Left renal pelvis (tissue), 4 donors: ENCODE data around the gene MAFF. TPM values are rescaled to one million over a fixed set of nuclear protein-coding genes. Genes with fewer than 3 reads are reported as not detected.
"Not testable (repeated sequence)": the region's sequence is repeated elsewhere in the genome, so short reads cannot be mapped to it uniquely, and the experiment has no call there.

Experiments
- DNase-seq, 4 donors: peaks; one replicate each; pipeline ENCODE4 v3.0.0-alpha.2; 2013; ENCODE audit warnings: low read depth in 4 of 4, low spot score in 3 of 4
- polyA plus RNA-seq, 4 donors: library from polyadenylated mRNA; unstranded; fragments of 120-200 nt; gene quantifications; one replicate each; pipeline ENCODE4 v1.2.1, GENCODE V29; 2013; ENCODE audit not compliant: insufficient read length in 4 of 4

The MAFF gene
- 1 to 10 TPM; 2.5 to 8.1 (median 3.8) TPM for polyA plus RNA-seq

DNA sequence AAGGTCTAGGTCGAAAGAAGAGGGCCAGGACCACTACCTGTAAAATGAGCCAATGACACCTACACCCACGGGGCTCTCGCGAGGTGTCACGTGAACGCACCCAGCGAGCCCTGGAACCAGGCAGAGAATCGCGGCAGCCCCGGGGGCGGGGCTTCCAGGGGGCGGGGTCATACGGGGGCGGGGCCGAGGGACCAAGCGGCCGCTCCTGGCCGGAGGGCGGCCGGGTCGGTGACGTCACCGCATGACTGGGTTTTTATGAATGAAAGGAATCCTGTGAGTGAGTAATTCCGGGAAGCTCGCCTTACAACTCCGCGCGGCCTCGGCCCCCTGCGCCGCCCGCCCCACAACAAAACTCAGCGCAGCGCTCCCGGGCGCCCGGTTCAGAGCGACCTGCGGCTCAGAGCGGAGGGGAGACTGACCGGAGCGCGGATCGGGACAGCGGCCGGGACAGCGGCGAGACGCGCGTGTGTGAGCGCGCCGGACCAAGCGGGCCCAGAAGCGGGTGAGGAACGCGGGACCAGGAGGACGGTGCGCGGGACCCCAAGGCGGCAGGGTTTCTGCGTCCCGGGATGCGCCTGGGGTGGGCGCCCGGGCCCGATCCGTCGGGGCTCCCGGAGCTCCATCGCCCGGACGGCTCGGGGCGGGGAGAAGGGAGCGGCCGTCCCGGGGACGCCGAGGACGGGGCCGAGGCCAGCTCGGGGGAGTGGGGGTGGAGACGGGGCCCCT, at the start of gene MAFF:
Gene MAFF, plus strand, starts transcription at position 284 of the 726 bp plus-strand sequence. CDS start 11,860 bp downstream, outside the sequence.
- DNase-seq, result peak; percentile 79 to 91 (median 88)

DNA sequence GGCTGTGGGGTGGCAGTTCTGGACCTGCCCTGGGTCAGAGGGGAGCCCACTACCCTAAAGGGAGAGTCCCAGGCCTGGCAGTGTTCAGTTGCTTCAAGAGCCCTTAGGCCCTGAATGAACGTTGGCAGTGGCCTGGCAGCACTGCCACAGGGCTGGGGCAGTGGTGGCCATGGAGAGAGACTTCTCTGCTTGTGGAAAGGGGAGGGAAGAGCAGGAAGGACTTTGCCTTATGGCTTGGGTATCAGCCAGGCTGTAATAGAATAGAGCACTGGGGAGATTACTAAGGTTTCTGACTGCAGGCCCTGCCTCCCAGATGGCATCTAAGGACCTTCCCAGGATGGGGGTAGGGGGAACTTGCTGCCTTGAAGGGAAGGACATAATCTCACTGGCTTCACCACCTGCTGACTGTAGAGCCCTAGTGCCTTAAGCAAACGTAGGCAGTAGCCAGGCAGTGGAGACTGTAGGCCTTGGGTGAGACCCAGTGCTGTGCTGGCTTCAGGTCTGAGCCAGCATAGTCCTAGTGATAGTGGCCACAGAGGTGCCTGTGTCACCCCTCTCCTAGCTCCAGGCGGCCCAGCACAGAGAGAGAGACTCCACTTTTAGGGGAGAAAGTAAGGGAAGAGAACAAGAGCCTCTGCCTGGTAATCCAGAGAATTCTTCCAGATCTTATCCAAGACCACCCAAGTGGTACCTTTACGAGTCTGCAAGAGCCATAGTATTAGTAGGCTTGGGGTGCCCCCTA, 47.8 kb upstream of the MAFF start:
- DNase-seq, result no peak

DNA sequence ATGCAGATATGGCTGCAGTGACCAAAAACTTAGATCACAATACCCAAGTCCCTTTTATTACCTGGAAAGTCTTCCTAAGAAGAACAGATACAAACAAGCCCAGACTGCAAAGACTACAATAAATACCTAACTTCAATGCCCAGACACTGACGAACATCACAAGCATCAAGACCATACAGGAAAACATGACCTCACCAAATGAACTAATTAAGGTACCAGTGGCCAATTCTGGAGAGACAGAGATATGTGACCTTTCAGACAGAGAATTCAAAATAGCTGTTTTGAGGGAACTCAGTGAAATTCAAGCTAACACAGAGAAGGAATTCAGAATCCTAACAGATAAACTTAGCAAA, 47.3 kb upstream of the MAFF start:
- not testable (repeated sequence) for DNase-seq

DNA sequence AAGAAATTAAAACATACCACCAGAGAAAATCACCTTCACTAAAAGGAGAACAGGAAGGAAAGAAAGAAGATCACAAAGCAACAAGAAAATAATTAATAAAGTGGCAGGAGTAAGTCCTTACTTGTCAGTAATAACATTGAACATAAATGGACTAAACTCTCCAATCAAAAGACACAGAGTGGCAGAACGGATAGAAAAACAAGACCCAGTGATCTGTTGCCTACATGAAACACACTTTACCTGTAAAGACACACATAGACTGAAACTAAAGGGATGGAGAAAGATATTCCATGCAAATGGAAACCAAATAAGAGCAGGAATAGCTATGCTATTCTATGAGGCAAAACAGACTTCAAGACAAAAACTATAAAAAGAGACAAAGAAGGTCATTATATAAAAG, 46.1 kb upstream of the MAFF start:
- DNase-seq, result no peak

DNA sequence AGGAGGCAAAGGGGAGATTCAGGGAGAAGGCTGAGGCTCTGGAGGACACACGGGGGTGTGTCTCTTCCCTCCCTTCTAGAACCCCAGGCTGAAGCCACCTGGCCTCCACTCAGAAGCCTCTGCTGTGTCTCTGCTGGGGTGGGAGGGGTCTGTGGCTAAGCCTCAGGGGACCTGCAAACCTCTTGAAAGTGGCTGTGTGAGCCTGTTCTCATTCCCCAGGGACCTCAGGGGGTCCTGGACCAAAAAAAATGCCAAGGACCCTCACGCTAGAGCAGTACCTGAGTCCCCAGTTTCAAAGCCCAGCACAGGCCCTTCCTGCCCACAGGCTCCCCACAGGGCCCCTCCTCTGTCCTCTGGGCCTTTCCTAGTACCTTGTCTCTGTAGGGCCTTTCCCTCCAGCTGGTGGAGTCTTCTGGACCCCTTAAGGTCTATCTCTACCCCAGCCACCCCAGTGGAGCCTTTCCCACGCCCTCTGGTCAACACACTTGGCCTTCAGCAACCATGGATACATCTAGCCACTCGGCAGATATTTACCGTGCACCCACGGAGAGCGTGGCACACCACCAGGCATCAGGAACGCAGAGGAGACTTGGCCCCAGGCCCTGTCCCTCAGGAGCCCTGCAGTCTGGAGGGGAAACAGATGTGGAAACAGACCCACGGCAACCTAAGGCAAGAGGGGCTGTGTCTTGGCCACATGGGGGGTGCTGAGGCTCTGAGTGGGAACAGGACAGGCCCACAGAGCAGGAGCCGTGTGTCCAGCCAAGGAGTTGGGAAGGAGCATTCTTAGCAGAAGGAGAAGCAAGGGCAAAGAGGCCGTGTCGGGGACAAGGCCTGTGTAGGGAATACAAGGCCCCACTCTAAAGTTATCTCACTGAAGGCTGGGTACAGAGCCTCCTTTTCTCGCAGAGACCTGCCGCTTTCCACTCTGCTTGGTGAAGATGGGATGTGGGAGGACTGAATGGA, 38.6 kb upstream of the MAFF start:
- no peak for DNase-seq

DNA sequence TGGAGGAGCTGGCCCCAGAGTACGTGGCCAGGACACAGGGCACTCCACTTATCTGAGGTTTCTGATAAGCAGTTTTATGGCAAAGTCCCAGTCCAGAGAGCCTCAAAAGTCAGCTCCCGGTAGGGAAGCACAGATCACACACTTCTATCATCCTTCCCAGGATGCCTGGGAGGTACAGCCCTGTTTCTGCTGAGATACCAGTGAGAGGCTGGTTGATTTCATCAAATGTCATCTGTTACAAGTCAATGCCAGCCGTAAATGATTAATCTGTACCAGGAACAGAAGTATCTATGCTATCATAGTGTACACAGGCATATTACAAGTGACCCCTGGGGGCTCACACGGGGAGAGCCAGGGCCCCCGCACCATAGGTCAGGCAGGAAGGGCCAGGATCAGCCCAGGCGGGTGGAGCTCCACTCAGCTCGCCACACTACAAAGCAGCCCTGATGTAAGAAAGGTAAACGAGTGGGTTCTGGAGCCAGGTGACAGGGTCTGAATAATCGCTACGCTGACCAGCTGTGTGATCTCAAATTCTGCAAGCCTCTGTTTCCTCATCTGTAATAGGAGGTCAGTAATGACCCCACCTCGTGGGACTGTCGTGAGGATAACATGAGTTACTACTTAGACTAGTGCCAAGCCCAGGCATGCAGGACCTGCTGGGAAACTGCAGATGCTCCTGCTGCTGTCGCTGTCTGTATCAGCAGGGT, 37.8 kb upstream of the MAFF start:
- no peak for DNase-seq

DNA sequence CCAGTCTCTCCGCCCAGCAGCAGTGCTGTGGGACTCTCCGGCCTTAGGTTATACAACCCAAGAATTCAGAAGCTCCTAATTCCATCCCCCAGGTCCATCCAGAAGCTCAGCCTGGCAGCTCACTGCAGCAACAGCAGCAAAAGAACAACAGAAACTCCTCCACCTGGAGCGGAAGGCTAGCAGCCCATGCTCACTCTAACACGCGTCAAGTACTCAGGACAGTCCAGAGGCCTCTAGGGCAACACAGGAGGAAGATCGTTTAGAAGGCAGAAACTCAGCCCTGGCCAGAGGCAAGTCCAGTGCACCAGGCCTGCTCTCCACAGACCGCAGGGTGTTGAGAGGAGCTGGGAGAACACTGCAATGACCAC, 37.3 kb upstream of the MAFF start:
- DNase-seq, result no peak

DNA sequence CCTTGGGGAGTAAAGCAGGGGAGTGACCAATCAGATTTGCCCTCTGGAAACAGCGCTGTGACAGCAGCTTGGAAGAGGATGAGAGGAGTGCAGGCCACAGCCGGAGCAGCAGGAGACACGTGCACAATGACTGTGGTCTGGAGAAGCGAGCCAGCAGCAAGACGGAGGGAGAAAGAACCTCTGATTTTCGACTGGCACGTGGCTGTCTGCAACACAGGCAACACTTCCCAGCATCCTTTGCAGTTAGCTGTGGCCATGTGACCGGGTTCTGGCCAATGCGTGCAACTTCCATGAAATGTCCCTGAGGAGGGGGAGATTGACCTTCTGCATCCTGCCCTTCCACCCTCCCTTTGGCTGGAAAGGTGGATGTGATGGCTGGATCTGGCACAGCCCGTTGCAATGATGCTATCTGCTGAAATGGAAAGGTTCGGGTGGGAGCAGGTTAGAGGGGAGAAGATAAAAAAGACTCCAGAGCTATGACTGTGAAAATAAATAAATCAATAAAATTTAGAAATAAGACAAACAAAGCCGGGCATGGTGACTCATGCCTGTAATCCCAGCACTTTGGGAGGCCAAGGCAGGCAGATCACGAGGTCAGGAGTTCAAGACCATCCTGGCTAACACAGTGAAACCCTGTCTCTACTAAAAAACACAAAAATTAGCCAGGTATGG, 35.7 kb upstream of the MAFF start:
- no peak for DNase-seq

DNA sequence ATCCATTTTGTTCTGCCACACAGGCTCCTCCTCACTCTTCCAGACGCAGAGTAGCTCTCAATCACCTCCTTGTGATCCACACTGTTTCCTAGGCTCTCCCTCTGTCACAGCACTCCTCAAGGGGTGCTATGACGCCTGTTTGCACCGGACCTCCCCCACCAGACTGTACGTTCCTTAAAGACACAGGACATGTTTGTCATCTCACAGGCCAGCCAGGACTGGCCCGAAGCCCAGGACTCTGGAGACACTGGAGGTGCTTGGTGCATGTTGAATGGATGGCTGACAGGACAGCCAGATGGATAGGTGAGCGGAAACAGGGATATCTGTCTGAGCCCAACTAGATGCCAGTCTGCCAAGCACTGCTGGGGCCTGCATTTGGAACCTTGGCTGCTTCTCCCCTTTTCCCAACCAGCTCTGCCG, 33.8 kb upstream of the MAFF start:
- DNase-seq, result no peak

DNA sequence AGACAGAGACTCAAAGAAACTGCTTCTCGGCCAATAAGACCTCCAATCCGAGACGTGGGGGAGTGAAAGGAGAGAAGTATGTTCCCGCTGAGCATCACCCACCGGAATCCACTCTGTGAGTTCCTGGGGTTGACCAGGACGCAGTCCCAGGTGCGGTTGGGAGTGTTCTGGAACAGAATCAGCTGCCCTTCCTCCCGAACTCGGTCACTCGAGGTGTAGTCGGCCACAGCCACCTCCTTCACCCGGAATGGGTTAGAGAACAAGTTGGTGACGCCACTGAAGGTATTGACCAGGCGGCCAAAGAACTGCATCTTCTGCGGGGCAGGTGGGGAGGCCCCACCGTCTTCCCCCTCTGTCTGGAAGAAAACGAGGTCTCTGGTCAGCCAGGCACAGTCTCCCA, 32.7 kb upstream of the MAFF start:
- DNase-seq, result no peak

DNA sequence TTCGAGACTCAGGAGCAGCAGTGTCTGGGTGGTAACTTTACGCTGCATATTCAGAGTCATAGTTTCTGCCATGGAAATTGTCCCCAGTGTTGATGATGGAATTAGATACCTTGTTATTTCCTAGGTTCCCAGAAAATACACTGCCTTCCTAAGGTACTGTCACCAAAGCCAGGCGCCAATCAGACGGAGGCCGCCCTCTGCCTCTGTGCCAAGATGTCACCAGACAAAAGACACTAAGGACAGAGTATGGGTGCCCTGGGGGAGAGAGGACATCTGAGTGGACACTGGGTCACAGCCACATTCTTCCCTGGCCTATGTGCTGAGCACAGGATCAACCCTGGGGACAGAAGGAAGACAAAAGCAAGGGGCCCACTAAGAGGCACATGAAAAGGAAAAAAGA, 31.3 kb upstream of the MAFF start:
- no peak for DNase-seq

DNA sequence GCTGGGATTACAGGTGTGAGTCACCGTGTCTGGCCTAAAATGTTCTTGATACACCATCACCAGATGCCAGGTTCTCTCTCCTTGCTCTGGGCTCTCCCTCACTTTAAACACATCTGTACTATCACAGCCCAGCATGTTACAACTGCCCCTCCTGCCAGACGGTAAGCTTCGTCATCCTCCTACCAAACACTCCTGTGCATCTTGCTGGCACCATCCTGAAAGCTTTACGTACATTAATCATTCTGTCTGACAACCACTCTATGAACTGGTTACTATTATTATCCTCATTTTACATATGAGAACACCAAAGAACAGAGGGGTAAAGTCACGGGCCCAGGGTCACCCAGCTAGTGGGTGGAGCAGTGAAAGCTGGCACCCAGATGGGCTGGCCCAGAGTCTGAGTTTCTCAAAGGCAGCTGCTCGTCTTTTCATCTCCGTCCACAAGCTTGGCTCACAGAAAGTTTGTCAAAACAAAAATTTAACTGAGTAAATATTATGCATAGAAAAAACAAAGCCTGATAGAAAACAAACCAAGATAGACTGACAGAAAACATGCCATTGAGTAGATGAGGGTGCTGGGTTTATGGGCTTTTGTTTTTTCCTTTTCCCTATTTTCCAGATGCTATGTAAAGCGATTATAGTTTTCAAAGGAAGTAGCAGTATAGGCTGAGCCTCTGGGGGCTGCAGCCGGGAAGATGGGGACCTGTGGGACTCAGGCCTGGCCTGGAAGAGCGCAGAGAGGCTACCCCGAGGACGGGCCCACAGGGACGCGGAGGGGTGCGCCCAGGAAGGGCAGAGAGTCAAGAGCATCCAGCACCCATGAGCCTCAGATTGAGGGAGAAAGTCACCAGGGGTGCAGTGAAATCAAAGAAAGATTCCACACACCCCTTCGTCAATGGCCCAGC, 29.6 kb upstream of the MAFF start:
- no peak for DNase-seq

DNA sequence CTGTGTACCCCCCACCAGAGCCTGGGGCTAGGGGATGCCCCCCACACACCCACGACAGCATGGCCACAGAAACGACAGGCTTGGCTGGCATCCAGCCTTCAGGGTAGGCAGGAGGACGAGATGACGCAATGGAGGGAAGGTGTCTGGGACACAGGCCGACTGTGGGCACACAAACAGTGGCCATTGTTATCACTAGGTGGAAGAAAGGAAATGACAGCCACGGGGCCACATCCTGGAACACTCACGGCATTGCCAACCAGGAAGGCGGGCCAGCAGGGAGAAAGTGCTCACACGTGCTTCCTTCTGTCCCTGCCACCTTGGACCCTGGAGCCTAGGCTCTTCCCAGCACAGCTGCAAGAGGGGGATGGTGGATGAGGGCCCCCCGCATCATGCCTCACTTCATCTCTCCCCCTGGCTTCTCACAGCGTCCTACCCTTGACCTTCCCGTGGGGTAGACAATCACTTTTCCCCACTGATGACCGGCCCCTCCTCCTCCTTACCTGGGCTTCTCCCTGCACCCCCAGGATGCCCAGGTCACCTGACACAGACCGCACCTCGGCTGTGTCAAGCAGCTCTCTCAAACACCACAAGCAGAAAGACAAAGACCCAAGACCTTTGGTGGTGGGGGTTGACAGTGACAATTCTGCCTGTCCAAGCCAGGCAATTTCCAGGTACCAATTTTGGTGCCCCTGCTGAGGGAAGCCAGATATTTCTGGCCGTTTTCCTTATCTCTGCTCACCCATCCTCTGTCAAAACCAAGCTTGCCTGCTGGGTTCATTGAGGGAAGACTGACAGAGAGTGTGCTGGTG, 28.8 kb upstream of the MAFF start:
- no peak for DNase-seq

DNA sequence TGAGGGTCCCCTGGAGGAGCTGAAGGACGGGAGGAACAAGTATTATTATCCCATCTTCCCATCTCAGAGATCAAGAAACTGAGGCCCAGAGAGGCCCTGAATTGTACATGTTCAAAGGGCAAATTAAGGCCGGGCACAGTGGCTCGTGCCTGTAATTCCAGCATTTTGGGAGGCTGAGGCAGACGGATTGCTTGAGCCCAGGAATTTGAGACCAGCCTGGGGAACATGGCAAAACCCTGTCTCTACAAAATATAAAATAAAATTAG, 28.2 kb upstream of the MAFF start:
- DNase-seq, result no peak

DNA sequence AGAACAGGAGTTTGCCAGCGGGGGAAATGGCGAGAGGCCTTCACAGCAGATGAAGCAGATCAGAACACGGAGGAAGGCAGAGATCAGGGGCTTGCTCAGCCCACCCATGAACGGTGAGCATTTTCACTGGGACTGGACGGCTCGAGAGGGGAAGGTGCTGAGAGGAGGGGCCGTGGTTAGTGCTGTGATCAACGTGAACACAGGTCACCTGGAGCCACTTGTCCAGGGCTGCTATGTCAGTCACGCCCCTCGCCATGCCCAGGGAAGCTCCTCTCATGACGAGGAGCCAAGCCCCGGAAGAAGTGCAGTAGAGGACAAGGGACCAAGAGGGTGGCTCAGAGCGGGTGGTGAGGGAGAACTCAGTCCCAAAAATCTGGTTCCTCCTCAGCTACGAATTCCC, 27.2 kb upstream of the MAFF start:
- DNase-seq, result no peak

DNA sequence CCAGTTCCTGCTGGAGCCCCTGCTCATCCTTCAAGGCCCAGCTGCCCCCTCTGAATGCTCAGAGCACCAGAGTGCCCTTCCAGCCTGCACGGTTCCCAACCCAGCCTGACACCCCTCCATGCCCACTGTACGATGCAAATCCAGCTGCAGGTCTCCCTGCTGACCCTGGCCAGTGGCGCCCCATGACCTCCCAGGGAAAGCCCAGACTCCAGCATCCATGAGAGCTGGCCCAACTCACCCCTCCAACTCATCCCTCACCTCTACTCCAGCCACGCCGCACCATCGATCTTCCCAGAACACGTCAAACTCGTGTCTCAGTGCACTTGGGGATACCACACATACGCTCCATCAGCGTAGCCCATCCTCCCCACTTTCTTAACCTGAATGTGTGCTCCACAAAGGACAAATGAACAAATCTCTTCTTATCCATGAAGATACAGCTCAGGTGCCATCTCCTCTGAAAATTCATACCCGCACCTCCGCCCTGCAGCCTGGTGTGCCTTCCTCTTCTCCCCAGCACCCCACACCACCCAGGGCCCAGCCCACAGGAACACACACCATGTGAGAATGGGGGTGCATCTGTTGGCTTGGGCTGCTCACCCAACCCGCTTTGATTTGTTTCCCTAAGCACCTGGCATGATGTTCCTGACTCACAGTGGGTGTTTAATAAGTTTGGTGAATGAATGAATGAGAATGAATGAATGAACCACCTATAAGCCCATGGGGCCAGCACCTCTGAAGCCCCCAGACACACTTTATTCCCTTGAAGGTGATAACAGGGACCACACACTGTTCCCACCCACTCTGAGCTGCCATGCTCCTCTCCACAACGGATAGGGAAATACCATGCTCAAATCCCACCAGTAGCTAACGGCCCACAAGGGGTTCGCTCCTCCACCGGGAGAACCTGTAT, 26.3 kb upstream of the MAFF start:
- no peak for DNase-seq

DNA sequence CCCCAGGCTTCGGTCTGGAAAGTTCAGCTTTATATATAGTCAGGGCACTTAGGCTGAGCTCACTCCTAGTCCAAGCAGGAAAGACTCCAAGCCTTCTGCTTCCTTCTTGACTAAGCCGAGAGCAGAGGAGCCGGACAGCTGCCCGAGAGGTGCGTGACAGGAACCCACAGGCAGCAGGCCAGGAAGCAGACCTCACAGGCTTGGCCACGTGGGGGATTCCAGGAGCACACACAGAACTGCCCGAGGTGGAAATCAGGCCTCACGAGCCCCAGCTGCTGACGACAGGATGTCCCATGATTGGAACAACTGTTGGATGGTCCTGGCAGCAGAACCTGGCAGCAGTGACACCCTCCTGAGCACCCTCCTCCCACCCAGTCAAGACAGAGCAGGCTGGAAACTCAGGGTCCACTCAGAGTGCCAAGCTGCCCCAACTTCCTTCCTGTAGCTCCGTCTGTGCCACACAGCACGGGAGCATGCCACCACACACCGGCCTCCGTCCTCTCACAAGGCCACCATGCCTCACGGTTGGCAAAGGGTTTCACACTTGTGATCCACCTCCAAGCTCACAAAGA, 25.5 kb upstream of the MAFF start:
- no peak for DNase-seq
